Measurements from ENCODE around the gene RITA1. TPM values are rescaled to one million over a fixed set of nuclear protein-coding genes. Genes with fewer than 3 reads are reported as not detected.

RITA1 gene
- total and polyA plus RNA-seq, 2 donors (not counting 3 experiments of a cell fraction or from before 2014, with no cell fraction given) = 20.7 to 21.3 TPM

DNA sequence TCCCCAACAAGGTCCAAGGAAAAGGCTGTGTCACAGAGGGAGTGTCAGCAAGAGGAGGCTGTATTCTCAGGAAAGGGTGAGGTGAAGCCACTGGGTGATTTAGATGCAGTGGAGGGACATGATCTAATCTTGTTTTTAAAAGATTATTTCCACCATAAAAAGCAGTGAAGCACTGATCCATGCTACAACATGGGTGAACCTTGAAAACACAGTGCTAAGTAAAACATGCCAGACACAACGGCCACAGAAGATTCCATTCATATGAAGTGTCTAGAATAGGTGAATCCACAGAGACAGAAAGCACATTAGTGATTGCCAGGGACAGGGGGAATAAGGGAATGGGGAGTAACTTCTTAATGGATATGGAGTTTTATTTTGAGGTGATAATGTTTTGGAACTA is 12.8 kb downstream of the RITA1 start:
- no peaks in the 10 kb centered on the region for H3K9me1 ChIP-seq (replicated peaks; ENCODE audit: control insufficient read depth, extremely low read depth, insufficient read depth, low read length)
- H4K20me1 ChIP-seq (replicated peaks; ENCODE audit: control insufficient read depth, extremely low read depth, insufficient read depth, low read length) = no peaks in the 10 kb centered on the region
- dilution Hi-C loops (cut with MboI; ENCODE audit: extremely low pct_ligation_motif_present, low sequenced_read_pairs) = no loop called here
- DNase-seq (ENCODE audit: low read depth, low spot score) (no peak), FAIRE-seq (no peak)
- TF ChIP-seq POLR2A (IDR thresholded peaks at IDR 0.05; ENCODE audit: low read depth, low read length) (no peak), JUN (IDR thresholded peaks at IDR 0.05; ENCODE audit: borderline replicate concordance, insufficient read depth, insufficient read length, low read depth) (no peak), MYC (IDR thresholded peaks at IDR 0.05; ENCODE audit: low read depth, low read length) (no peak), POLR2AphosphoS5 (IDR thresholded peaks at IDR 0.05; ENCODE audit: insufficient read depth, low read depth, low read length) (no peak)
- TF ChIP-seq, protein P1, sequence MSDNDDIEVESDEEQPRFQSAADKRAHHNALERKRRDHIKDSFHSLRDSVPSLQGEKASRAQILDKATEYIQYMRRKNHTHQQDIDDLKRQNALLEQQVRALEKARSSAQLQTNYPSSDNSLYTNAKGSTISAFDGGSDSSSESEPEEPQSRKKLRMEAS (IDR thresholded peaks at IDR 0.05; ENCODE audit: insufficient read depth, insufficient read length) = no peak
- TF ChIP-seq, protein P2, sequence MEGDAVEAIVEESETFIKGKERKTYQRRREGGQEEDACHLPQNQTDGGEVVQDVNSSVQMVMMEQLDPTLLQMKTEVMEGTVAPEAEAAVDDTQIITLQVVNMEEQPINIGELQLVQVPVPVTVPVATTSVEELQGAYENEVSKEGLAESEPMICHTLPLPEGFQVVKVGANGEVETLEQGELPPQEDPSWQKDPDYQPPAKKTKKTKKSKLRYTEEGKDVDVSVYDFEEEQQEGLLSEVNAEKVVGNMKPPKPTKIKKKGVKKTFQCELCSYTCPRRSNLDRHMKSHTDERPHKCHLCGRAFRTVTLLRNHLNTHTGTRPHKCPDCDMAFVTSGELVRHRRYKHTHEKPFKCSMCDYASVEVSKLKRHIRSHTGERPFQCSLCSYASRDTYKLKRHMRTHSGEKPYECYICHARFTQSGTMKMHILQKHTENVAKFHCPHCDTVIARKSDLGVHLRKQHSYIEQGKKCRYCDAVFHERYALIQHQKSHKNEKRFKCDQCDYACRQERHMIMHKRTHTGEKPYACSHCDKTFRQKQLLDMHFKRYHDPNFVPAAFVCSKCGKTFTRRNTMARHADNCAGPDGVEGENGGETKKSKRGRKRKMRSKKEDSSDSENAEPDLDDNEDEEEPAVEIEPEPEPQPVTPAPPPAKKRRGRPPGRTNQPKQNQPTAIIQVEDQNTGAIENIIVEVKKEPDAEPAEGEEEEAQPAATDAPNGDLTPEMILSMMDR (IDR thresholded peaks at IDR 0.05; ENCODE audit: extremely low read depth in 1 of 2, insufficient read depth in 1 of 2, low read depth in 1 of 2, low read length in 2 of 2) = no peak
- H3K4me3 ChIP-seq (replicated peaks in 1 of 3; ENCODE audit: insufficient read depth in 1 of 3, low read depth in 1 of 3, low read length in 3 of 3) = no peak overlapping the region
- no peaks in the 10 kb centered on the region for H3K9me3 ChIP-seq (replicated peaks; ENCODE audit: control insufficient read depth, insufficient read depth, low read length)
- H3K27me3 ChIP-seq (ENCODE audit: control insufficient read depth in 2 of 2, insufficient read depth in 2 of 2, low read length in 2 of 2) = no peaks in the 10 kb centered on the region
- POLR2A ChIA-PET = no interaction called here
- intact Hi-C loops (cut with micrococcal nuclease) = no loop called here
- no peak overlapping the region for H3K27ac ChIP-seq (ENCODE audit: insufficient read depth, low read depth, low read length)
- CTCF ChIA-PET = interaction anchor here (1.2 to 1.5 kb wide), 3 partner anchors 48 to 263 kb away, joined by 3 to 9 read pairs (median 4); no protein-coding TSS in a partner anchor
- no peak overlapping the region for H3K9ac ChIP-seq (replicated peaks; ENCODE audit: extremely low read depth, insufficient read depth, low read length)
- H3K4me1 ChIP-seq (ENCODE audit: control insufficient read depth, extremely low read depth, insufficient read depth, low read length) = peaks cover 16% of the 10 kb centered on the region
- no peak overlapping the region for H3K4me2 ChIP-seq (ENCODE audit: insufficient read depth, low read length)
- BruUV-seq (replicated peaks) = no TSS peak
- H3K79me2 ChIP-seq (ENCODE audit: control insufficient read depth, insufficient read depth, low read length) = no peaks in the 10 kb centered on the region
- H2AFZ ChIP-seq (ENCODE audit: low read depth, low read length) = no peak overlapping the region
- H3K36me3 ChIP-seq (ENCODE audit: control insufficient read depth in 2 of 2, extremely low read depth in 1 of 2, insufficient read depth in 2 of 2, low read length in 2 of 2) = no peaks in the 10 kb centered on the region
